Activated naive CD4-positive, alpha-beta T cell treated with anti-CD3 and anti-CD28 coated beads for 36 hours (primary cell): Measurements from ENCODE around the gene NEDD4L. TPM values are rescaled to one million over a fixed set of nuclear protein-coding genes. Genes with fewer than 3 reads are reported as not detected.

Experiments
- CTCF ChIA-PET: fragments of 350-600 bp; sonication (Branson Sonifier 250); formaldehyde crosslinking; loops from one replicate; lab custom pipeline; 2021; ENCODE audit warnings: antibody characterized with exemption; lab: Charles Lee
- DNase-seq: peaks from one replicate; pipeline ENCODE4 v3.0.0-alpha.2; 2020
- H3K27ac Mint-ChIP-seq: one replicate; pipeline ENCODE4 v1.8.0; 2021; ENCODE audit warnings: mild to moderate bottlenecking, mixed read lengths
- H3K27me3 Mint-ChIP-seq: one replicate; pipeline ENCODE4 v1.8.0; 2021; ENCODE audit warnings: low read depth, mixed read lengths
- H3K36me3 Mint-ChIP-seq: one replicate; pipeline ENCODE4 v1.8.0; 2021; ENCODE audit warnings: low read depth, mixed read lengths
- H3K4me1 Mint-ChIP-seq: one replicate; pipeline ENCODE4 v1.8.0; 2021; ENCODE audit warnings: low read depth, mixed read lengths
- H3K4me3 Mint-ChIP-seq: one replicate; pipeline ENCODE4 v1.8.0; 2021; ENCODE audit warnings: mild to moderate bottlenecking, moderate library complexity, mixed read lengths
- H3K9me3 Mint-ChIP-seq: one replicate; pipeline ENCODE4 v1.8.0; 2021; ENCODE audit warnings: mixed read lengths
- intact Hi-C: fragments of 100-400 bp; cut with micrococcal nuclease; formaldehyde crosslinking; loops from one replicate; pipeline ENCODE4 v1.15.1; 2023
- total RNA-seq, 2 experiments: library from RNA; stranded (reverse); gene quantifications; one replicate each; pipeline ENCODE4 v1.2.3, GENCODE V29; 2021

Gene NEDD4L
- total RNA-seq, 2 experiments from 2014 or later: 5.3 to 5.6 TPM

- no peak overlapping the region for H3K4me3 Mint-ChIP-seq
- no peaks in the 10 kb centered on the region for H3K36me3 Mint-ChIP-seq
- no peak overlapping the region for H3K27ac Mint-ChIP-seq
- H3K9me3 Mint-ChIP-seq: no peaks in the 10 kb centered on the region
- no peak for DNase-seq
- intact Hi-C loops: no loop called here
- H3K4me1 Mint-ChIP-seq: no peaks in the 10 kb centered on the region
- H3K27me3 Mint-ChIP-seq: no peaks in the 10 kb centered on the region
- CTCF ChIA-PET: interaction anchor here (0.6 to 1.6 kb wide), 3 partner anchors 34 to 417 kb away, joined by 3 to 5 read pairs (median 3); no protein-coding TSS in a partner anchor
These were observed 243.6 kb downstream of the NEDD4L start for GRCh38 chr18:58287353-58288274.

GRCh38 chr18:58288921-58289797 lies 245.1 kb downstream of the NEDD4L start:
- no peaks in the 10 kb centered on the region for H3K4me1 Mint-ChIP-seq
- H3K4me3 Mint-ChIP-seq: no peak overlapping the region
- no peaks in the 10 kb centered on the region for H3K9me3 Mint-ChIP-seq
- no peaks in the 10 kb centered on the region for H3K36me3 Mint-ChIP-seq
- no peaks in the 10 kb centered on the region for H3K27me3 Mint-ChIP-seq
- CTCF ChIA-PET: no interaction called here
- no peak for DNase-seq
- H3K27ac Mint-ChIP-seq: no peak overlapping the region
- intact Hi-C loops: no loop called here

- H3K27ac Mint-ChIP-seq: no peak overlapping the region
- DNase-seq: no peak
- no peaks in the 10 kb centered on the region for H3K36me3 Mint-ChIP-seq
- no peaks in the 10 kb centered on the region for H3K9me3 Mint-ChIP-seq
- CTCF ChIA-PET: no interaction called here
- H3K4me3 Mint-ChIP-seq: no peak overlapping the region
- no peaks in the 10 kb centered on the region for H3K4me1 Mint-ChIP-seq
- H3K27me3 Mint-ChIP-seq: no peaks in the 10 kb centered on the region
- intact Hi-C loops: no loop called here
These were observed 246.2 kb downstream of the NEDD4L start for GRCh38 chr18:58290116-58290695.

- H3K4me3 Mint-ChIP-seq: no peak overlapping the region
- H3K4me1 Mint-ChIP-seq: no peaks in the 10 kb centered on the region
- no peaks in the 10 kb centered on the region for H3K27me3 Mint-ChIP-seq
- CTCF ChIA-PET: no interaction called here
- DNase-seq: no peak
- intact Hi-C loops: no loop called here
- no peaks in the 10 kb centered on the region for H3K36me3 Mint-ChIP-seq
- H3K27ac Mint-ChIP-seq: no peak overlapping the region
- no peaks in the 10 kb centered on the region for H3K9me3 Mint-ChIP-seq
These were observed 247.1 kb downstream of the NEDD4L start for GRCh38 chr18:58291131-58291530.

GRCh38 chr18:58292638-58293037 lies 248.6 kb downstream of the NEDD4L start:
- no peak overlapping the region for H3K27ac Mint-ChIP-seq
- intact Hi-C loops: no loop called here
- no peaks in the 10 kb centered on the region for H3K9me3 Mint-ChIP-seq
- no peak for DNase-seq
- H3K4me3 Mint-ChIP-seq: no peak overlapping the region
- CTCF ChIA-PET: interaction anchor here (1.1 kb wide), 1 partner anchor 8 kb away, joined by 3 read pairs; no protein-coding TSS in a partner anchor
- H3K27me3 Mint-ChIP-seq: no peaks in the 10 kb centered on the region
- H3K36me3 Mint-ChIP-seq: no peaks in the 10 kb centered on the region
- peaks cover 6% of the 10 kb centered on the region for H3K4me1 Mint-ChIP-seq

- Mint-ChIP-seq H3K27me3 (no peaks in the 10 kb centered on the region), H3K36me3 (no peaks in the 10 kb centered on the region), H3K27ac (no peak overlapping the region), H3K4me3 (no peak overlapping the region), H3K4me1 (peaks cover 27% of the 10 kb centered on the region), H3K9me3 (no peaks in the 10 kb centered on the region)
- intact Hi-C loops: no loop called here
- DNase-seq: no peak
- CTCF ChIA-PET: interaction anchor here (0.7 kb wide), 1 partner anchor 13 kb away, joined by 3 read pairs; no protein-coding TSS in a partner anchor
These were observed 253.2 kb downstream of the NEDD4L start for GRCh38 chr18:58297198-58297597.

- no peaks in the 10 kb centered on the region for H3K27me3 Mint-ChIP-seq
- H3K4me1 Mint-ChIP-seq: peaks cover 40% of the 10 kb centered on the region
- CTCF ChIA-PET: interaction anchor here (1.5 kb wide), 1 partner anchor 23 kb away, joined by 5 read pairs; no protein-coding TSS in a partner anchor
- intact Hi-C loops: no loop called here
- H3K9me3 Mint-ChIP-seq: no peaks in the 10 kb centered on the region
- H3K27ac Mint-ChIP-seq: no peak overlapping the region
- H3K36me3 Mint-ChIP-seq: no peaks in the 10 kb centered on the region
- no peak for DNase-seq
- H3K4me3 Mint-ChIP-seq: no peak overlapping the region
These were observed 254.5 kb downstream of the NEDD4L start for GRCh38 chr18:58298251-58299134.

- CTCF ChIA-PET: interaction anchor here (1.5 kb wide), 1 partner anchor 23 kb away, joined by 5 read pairs; no protein-coding TSS in a partner anchor
- intact Hi-C loops: no loop called here
These were observed 255.1 kb downstream of the NEDD4L start for GRCh38 chr18:58299135-58299473.

GRCh38 chr18:58299936-58300335 lies 255.9 kb downstream of the NEDD4L start:
- Mint-ChIP-seq H3K4me1 (peaks cover 48% of the 10 kb centered on the region), H3K4me3 (no peak overlapping the region), H3K27ac (no peak overlapping the region), H3K9me3 (no peaks in the 10 kb centered on the region), H3K27me3 (no peaks in the 10 kb centered on the region), H3K36me3 (peaks cover 2% of the 10 kb centered on the region)
- CTCF ChIA-PET: interaction anchor here (1.4 to 2.5 kb wide), 3 partner anchors 11 to 22 kb away, joined by 3 to 9 read pairs (median 9); no protein-coding TSS in a partner anchor
- intact Hi-C loops: loop anchor here (5.0 kb wide), 1 partner anchor 468 kb away; no protein-coding TSS in a partner anchor
- DNase-seq: no peak

More at GRCh38 chr18:58299135-58299473, 255.1 kb downstream of the NEDD4L start:
- no peak for DNase-seq
- Mint-ChIP-seq H3K27me3 (no peaks in the 10 kb centered on the region), H3K27ac (no peak overlapping the region), H3K4me1 (peaks cover 44% of the 10 kb centered on the region), H3K36me3 (no peaks in the 10 kb centered on the region), H3K9me3 (no peaks in the 10 kb centered on the region), H3K4me3 (no peak overlapping the region)

GRCh38 chr18:58300867-58301266 lies 256.8 kb downstream of the NEDD4L start:
- intact Hi-C loops: loop anchor here (5.0 kb wide), 1 partner anchor 469 kb away; no protein-coding TSS in a partner anchor
- Mint-ChIP-seq H3K36me3 (peaks cover 5% of the 10 kb centered on the region), H3K27me3 (peaks cover 1% of the 10 kb centered on the region), H3K27ac (no peak overlapping the region), H3K9me3 (peaks cover 2% of the 10 kb centered on the region), H3K4me1 (peaks cover 48% of the 10 kb centered on the region), H3K4me3 (no peak overlapping the region)
- CTCF ChIA-PET: interaction anchor here (0.8 to 2.5 kb wide), 4 partner anchors 8 to 21 kb away, joined by 3 to 9 read pairs (median 6); no protein-coding TSS in a partner anchor
- DNase-seq: no peak

- intact Hi-C loops: loop anchor here (1.0 to 5.0 kb wide), 5 partner anchors 14 to 471 kb away; no protein-coding TSS in a partner anchor
- H3K36me3 Mint-ChIP-seq: peaks cover 7% of the 10 kb centered on the region
- peaks cover 41% of the 10 kb centered on the region for H3K4me1 Mint-ChIP-seq
- no peak overlapping the region for H3K27ac Mint-ChIP-seq
- peaks cover 2% of the 10 kb centered on the region for H3K27me3 Mint-ChIP-seq
- H3K9me3 Mint-ChIP-seq: peaks cover 4% of the 10 kb centered on the region
- no peak overlapping the region for H3K4me3 Mint-ChIP-seq
- DNase-seq: peak; percentile 48
- CTCF ChIA-PET: no interaction called here
These were observed 258.8 kb downstream of the NEDD4L start for GRCh38 chr18:58302811-58303210.
